Measurements from ENCODE around the gene SLC30A9.

SLC30A9 gene

DNA sequence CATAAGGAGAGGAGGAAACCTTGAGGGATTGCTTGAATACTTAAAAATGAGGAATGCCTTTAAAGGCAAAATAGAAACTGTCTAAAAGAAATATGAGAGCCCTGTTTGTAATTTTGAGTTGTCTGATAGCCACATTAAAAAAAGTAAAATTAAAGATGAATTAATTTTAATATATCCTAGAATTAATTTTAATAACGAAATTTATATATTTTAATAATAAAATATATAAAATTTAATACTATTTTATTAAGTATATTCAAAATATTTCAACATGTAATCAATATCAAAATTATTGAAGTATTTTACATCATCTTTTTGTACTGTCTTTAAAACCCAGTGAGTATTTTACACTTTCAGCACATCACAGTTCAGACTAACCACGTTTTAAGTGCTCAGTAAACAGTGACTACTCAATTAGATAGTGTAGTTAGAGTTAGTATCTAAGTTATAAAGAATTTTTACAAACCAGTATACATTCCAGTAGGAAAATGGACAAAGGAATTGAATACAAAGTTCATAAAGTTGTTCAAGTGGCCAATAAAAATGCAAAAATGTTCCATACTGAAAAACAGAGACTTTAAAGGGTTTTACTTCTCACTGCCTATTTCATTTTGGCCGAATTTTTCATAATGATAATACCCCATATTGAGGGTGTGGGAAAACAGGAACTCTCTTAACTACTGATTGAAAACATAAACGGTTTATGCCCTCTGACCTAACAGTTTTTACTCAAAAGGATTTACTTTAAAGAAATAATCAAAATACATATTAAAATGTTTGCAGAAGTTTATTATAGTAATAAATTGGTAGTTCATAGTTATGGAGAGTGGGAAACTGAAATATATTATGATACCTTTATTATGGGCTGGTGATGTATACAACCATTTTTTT is 2.9 kb downstream of the SLC30A9 start:
- H3K4me3 Mint-ChIP-seq: peak overlapping the region; percentile 27 to 50 (median 28)

DNA sequence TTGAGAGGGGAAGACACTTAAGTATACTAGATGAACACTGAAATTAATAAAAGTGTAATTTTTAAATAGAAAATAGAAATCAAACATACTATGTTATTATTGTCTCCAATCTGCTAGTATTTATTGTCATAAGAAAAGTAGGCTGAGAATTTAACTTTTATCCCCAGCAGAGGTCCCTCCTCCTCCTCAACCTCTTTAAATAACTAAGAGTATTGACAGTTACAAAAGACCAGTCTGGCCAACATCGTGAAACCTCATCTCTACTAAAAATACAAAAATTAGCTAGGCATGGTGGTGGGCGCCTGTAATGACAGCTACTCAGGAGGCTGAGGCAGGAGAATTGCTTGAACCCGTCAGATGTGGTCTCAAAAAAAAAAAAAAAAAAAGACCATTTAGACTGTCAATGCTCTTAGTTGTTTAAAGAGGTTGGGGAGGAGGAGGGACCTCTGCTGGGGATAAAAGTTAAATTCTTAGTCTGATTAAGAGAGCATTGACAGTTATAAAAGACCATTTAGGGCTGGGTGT is 4.2 kb downstream of the SLC30A9 start:
- Mint-ChIP-seq H3K27ac (no peak overlapping the region), H3K9me3 (no peaks in the 10 kb centered on the region), H3K4me1 (peaks cover 16% of the 10 kb centered on the region), H3K27me3 (ENCODE audit: low read depth) (no peaks in the 10 kb centered on the region), H3K36me3 (ENCODE audit: low read depth) (peaks cover 5% of the 10 kb centered on the region), H3K4me3 (peak overlapping the region in 1 of 3 experiments; percentile 45)
- TF ChIP-seq, protein P1, sequence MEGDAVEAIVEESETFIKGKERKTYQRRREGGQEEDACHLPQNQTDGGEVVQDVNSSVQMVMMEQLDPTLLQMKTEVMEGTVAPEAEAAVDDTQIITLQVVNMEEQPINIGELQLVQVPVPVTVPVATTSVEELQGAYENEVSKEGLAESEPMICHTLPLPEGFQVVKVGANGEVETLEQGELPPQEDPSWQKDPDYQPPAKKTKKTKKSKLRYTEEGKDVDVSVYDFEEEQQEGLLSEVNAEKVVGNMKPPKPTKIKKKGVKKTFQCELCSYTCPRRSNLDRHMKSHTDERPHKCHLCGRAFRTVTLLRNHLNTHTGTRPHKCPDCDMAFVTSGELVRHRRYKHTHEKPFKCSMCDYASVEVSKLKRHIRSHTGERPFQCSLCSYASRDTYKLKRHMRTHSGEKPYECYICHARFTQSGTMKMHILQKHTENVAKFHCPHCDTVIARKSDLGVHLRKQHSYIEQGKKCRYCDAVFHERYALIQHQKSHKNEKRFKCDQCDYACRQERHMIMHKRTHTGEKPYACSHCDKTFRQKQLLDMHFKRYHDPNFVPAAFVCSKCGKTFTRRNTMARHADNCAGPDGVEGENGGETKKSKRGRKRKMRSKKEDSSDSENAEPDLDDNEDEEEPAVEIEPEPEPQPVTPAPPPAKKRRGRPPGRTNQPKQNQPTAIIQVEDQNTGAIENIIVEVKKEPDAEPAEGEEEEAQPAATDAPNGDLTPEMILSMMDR (IDR thresholded peaks at IDR 0.05; ENCODE audit: unreplicated experiment in 3 of 3): no peak

More for the DNA sequence above, 2.9 kb downstream of the SLC30A9 start:
- peaks cover 5% of the 10 kb centered on the region for H3K36me3 Mint-ChIP-seq (ENCODE audit: low read depth)
- H3K9me3 Mint-ChIP-seq: no peaks in the 10 kb centered on the region
- H3K27me3 Mint-ChIP-seq (ENCODE audit: low read depth): no peaks in the 10 kb centered on the region
- no peak overlapping the region for H3K27ac Mint-ChIP-seq
- peaks cover 24% of the 10 kb centered on the region for H3K4me1 Mint-ChIP-seq
- TF ChIP-seq, protein P1 (IDR thresholded peaks at IDR 0.05; ENCODE audit: unreplicated experiment in 3 of 3): no peak

DNA sequence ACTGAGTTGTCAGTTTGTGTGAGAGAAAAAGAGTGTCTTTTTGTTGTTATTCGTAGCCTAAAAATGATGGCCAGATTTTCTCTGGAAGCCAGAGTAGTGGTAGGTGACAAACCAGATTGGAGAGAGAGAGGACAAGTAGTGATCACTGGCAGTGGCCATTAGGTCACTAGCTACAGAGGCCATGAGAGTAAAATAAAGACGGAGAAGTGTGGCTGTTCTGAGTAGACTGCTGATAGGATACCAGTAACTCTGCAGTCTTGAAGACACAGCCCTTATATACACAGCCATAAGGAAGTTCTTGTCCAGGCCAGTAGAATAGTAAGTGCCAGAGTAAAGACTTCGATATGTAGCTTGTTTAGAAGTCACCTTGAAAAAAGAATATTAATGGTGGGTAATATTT is 7.7 kb downstream of the SLC30A9 start:
- H3K4me1 Mint-ChIP-seq: no peaks in the 10 kb centered on the region
- H3K36me3 Mint-ChIP-seq (ENCODE audit: low read depth): peaks cover 13% of the 10 kb centered on the region
- TF ChIP-seq, protein P1 (IDR thresholded peaks at IDR 0.05; ENCODE audit: unreplicated experiment in 3 of 3): no peak
- H3K27me3 Mint-ChIP-seq (ENCODE audit: low read depth): no peaks in the 10 kb centered on the region
- no peaks in the 10 kb centered on the region for H3K9me3 Mint-ChIP-seq
- no peak overlapping the region for H3K4me3 Mint-ChIP-seq
- no peak overlapping the region for H3K27ac Mint-ChIP-seq

DNA sequence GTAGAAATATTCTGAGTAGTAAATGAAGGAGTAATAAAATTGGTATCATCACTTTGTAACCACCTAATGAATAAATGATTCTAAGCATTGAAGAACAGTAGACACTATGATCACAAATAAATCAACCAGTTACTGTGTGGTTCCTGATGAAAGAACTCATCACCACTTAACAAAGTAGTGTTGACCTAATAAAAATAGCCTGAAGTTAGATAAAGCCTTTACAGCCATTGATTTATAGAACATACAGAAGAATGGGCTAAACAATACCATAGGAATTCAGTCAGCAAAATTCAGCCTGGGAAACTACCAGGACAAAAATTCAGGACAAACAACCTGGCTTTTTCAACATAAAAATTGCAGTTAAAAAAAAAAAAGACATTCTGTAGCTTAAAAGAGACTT is 9.0 kb downstream of the SLC30A9 start:
- H3K4me3 Mint-ChIP-seq: no peak overlapping the region
- no peaks in the 10 kb centered on the region for H3K9me3 Mint-ChIP-seq
- H3K27me3 Mint-ChIP-seq (ENCODE audit: low read depth): no peaks in the 10 kb centered on the region
- no peak overlapping the region for H3K27ac Mint-ChIP-seq
- TF ChIP-seq, protein P1 (IDR thresholded peaks at IDR 0.05; ENCODE audit: unreplicated experiment in 3 of 3): no peak
- H3K4me1 Mint-ChIP-seq: no peaks in the 10 kb centered on the region
- H3K36me3 Mint-ChIP-seq (ENCODE audit: low read depth): peaks cover 26% of the 10 kb centered on the region

DNA sequence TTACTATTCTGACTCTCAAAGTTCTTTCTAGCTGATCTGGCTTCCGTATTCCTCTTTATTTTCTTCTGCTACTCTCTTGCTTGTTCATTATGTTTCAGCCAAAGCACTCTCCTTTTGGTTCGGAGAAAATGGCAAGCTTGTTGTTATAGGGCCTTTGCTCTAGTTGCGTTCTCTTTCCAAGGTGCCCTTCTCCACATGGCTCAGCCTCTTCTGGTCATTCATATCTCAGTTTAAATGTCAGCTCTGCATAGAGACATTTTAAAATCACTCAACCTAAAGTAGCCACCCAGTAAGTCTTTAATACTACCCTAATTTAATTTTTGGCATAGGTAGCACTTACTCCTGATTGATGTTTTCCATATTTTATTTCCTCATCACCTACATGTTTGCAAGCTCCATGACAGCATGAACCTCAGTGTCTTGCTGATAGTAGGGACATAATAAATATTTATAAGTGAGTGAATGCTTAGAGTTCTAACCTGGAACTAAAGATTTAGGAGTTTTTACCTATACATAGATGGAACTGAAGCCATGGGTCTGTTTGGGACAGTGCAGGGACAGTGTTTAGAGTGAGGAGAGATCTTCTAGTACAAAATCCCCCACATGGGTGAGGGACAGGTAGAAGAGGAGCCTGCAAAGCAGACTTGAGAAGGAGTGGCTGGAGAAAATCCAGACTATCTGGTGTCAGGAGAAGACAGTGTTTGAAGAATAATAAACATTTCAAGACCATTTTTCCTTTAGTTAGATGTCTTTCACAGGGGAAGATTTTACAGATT is 17.9 kb downstream of the SLC30A9 start:
- H3K9me3 Mint-ChIP-seq: no peaks in the 10 kb centered on the region
- no peaks in the 10 kb centered on the region for H3K27me3 Mint-ChIP-seq (ENCODE audit: low read depth)
- peaks cover 60% of the 10 kb centered on the region for H3K36me3 Mint-ChIP-seq (ENCODE audit: low read depth)
- no peak overlapping the region for H3K27ac Mint-ChIP-seq
- H3K4me1 Mint-ChIP-seq: peaks cover 8% of the 10 kb centered on the region
- TF ChIP-seq, protein P1 (IDR thresholded peaks at IDR 0.05; ENCODE audit: unreplicated experiment in 3 of 3): no peak
- H3K4me3 Mint-ChIP-seq: no peak overlapping the region
